ENCODE data around the gene RBM47.

The RBM47 gene

GRCh38 chr4:40622913-40623312, 6.8 kb downstream of the RBM47 start:
- DNase-seq: no peak

DNA sequence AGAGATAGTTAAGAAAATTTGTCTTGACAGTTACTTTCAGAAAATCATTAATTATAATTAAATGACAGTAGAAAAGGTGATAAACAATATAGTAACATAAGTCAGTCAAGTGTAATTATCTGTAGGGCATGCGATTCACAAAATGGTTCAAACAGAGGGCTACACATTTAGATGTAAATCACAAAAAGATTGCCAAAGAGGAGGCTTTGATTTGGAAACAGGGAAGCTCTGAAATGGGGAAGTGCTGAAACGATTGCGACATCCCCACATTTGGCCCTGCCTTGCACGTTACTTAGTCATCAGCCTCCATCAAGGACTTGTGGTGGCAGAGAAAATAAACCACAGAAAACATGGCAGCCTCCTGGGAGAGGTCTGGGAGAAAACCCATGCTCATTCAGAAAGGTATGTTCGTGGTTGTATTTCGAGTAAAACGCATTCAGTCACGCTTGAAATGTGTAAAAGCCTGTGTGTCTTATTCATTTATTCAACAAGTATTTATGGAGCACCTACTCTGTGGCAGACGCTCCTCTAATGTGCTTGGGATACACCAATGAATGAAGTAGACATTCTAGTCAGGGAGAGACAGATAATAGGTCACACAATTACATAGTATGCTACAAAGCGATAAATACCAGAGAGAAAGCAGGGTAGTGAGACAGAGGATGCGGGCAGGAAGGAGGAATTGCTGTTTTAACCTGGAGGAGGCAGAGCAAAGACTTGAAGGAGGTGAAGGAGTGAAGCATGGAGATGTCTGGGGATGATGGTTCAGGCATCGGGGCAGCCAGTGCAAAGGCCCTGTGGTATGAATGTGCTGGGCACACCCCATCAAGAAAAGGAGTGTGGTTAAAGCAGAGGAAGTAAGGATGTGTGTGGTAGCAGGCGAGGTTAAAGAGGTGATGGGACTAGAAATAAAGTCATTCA, 7.8 kb downstream of the RBM47 start:
- DNase-seq: no peak

DNA sequence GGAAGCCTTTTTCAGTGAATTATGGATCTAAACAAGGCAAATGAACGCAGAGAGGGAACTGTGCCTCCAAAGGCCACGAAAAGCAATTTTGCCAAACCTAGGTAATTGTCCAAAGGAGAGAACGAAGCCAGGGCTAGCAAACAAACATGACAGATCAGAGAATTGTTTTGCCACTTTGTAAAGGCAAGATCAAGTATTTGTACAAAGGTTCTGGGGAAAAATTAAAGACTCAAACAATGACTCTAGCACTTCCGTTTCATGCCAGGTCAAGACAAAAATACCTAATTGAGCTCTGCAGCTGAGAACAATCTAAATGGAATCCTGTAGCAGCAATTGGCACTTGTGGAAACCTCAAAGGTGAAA, 8.5 kb downstream of the RBM47 start:
- DNase-seq: no peak

DNA sequence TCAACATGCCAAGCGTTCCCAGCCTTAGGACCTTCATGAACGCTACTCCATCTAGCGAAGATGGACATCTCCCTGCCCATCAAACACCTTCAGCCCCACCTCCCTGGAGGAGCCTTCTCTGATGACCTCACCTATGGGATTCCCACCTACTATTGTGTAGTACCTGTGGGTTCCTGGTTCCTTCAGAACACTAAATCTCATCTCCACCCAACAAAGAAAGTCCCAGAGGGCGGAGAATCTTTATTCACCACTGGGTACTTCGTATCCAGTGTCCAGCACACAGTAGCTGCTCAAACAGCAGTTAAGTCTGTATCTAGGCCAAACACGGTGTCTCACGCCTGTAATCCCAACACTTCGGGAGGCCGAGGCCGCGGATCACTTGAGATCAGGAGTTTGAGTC, 10.1 kb downstream of the RBM47 start:
- DNase-seq: no peak

DNA sequence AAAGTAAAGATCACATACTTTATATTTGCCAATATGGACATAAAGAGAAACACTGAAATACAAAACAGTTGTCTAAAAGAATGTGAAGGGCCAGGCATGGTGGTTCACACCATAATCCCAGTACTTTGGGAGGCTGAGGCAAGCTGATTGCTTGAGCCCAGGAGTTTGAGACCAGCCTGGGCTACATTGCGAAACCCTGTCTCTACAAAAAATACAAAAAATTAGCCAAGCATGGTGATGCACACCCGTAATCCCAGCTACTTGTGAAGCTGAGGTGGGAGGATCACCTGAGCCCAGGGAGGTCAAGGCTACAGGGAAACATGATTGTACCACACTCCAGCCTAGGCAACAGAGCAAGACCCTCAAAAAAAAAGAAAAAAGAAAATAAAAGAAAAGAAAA, 11.8 kb downstream of the RBM47 start:
- no peak for DNase-seq

DNA sequence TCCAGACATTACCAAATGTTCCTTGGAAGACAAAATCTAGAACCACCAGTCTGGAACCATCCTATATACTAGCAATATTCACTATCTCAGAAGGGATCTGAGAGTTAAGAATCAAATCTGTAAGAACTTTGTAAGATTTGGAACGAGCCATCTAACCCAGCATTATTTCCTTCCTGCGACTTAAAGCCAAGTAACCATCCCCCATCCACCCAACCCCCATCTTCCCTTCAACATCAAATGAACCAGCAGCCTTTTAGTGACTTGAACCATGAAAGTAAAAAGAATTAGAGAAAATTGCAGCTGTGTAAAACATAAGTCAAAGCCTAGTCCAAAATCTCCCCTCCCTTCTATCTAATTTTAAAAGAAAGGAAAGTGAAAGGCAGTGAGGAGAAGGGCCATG, 15.6 kb downstream of the RBM47 start:
- no peak for DNase-seq

DNA sequence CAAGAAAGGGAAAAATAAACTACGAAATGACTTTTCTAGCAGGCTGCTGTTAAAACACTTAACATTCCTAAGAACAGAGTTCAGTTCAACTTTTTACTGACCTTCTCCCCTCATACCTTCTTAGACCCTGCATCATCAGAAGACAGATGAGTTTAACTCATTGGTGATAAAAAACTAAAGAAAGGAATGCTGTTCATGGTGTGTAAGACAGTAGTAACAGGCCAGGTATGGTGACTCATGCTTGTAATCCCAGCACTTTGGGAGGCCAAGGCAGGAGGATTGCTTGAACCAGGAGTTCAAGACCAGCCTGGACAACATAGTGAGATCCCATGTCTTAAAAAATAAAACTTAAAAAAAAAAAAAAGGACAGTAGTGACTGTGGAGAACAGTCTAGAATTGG, 16.2 kb downstream of the RBM47 start:
- no peak for DNase-seq

DNA sequence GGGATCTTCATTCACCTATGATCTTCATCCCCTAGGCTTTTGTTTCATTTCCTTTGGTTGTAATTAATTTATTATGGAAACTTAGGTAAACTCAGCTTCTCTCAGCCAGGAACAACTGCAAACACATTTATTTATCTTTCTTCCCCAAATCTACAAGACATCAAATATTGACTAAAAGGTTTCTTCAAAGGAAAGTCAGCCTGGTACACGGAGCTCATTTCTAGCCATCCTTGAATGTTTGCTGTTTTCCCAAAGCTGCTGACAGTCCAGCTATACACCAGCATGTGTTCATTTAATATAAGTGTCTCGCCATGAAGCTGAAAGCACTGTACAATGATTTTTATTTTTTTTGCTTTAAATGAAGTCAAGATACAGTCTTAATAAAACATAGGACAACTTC, 16.8 kb downstream of the RBM47 start:
- DNase-seq: no peak

- no peak for DNase-seq
Observed at GRCh38 chr4:40612283-40612682, 17.4 kb downstream of the RBM47 start.

DNA sequence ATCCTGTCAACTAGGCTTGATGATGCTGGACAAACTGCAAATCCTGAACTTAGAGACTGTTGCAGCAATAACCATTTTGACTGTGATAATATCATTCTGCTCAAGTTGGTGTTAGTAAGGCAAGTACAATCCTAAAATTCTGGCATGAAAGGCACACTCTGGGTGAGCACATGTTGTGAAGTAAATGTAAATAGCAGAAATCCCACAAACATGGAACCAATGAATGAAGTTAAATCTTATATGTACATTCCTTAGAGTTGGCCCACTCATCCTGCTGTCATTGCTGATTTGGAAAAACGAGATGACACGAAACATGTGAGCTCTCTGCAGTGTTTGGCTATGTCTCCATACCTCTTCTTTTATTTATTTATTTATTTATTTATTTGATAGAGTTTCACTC, 21.0 kb downstream of the RBM47 start:
- DNase-seq: no peak

GRCh38 chr4:40607221-40607620, 22.4 kb downstream of the RBM47 start:
- no peak for DNase-seq

GRCh38 chr4:40606239-40606767, 23.4 kb downstream of the RBM47 start:
- no peak for DNase-seq

GRCh38 chr4:40603281-40603680, 26.4 kb downstream of the RBM47 start:
- no peak for DNase-seq

DNA sequence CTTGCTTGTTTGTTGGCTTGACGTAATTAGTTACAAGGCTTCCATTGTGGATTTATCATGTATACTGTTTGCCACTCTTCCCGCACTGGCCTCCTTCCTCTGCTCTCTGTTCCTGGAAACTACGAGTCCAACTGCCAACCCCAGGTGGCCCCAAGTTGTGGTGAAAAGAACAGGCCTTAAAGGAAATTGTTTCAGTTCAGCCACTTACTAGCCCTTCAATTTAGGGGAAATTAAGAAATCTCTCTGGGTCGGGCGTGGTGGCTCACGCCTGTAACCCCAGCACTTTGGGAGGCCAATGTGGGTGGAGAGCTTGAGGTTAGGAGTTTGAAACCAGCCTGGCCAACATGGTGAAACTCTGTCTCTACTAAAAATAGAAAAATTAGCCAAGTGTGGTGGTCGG, 28.0 kb downstream of the RBM47 start:
- DNase-seq: no peak

GRCh38 chr4:40600850-40601249, 28.8 kb downstream of the RBM47 start:
- DNase-seq: no peak

DNA sequence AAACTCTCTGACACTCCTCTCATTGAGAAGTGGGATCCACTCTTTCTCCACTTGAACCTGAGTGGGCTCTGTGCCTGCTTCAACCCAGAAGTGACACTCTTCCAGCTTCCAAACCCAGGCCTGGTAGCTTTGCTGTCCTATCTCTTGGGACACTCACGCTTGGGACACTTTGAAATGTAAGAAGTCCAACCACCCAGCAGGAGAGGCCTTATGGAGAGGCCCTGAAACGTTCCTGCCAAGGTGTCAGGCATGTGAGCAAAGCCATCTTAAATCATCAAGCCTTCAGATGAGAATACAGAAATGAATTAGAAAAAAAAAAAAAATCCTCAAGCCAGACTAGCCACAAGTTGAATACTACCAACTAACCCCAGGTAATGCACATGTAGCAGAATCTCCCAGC, 30.2 kb downstream of the RBM47 start:
- no peak for DNase-seq

DNA sequence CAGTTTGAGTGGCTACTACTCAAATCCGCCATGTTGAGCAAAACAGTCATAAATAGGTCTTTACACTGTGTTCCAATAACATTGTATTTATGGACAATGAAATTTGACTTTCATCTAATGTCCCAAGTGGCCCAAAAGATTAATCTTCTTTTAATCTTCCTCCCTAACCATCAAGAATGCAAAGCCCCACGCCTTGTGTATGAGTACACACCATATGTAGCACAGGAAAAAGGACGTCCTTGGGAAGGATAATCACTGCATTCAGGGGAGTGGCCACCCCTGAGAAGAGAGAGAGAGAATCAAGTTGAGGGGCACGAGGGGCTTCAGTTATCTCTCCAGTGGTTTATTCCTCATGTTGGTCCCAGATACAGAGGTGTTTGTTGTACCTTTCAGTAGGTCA, 33.1 kb downstream of the RBM47 start:
- no peak for DNase-seq

- no peak for DNase-seq
Observed at GRCh38 chr4:40595981-40596380, 33.7 kb downstream of the RBM47 start.

DNA sequence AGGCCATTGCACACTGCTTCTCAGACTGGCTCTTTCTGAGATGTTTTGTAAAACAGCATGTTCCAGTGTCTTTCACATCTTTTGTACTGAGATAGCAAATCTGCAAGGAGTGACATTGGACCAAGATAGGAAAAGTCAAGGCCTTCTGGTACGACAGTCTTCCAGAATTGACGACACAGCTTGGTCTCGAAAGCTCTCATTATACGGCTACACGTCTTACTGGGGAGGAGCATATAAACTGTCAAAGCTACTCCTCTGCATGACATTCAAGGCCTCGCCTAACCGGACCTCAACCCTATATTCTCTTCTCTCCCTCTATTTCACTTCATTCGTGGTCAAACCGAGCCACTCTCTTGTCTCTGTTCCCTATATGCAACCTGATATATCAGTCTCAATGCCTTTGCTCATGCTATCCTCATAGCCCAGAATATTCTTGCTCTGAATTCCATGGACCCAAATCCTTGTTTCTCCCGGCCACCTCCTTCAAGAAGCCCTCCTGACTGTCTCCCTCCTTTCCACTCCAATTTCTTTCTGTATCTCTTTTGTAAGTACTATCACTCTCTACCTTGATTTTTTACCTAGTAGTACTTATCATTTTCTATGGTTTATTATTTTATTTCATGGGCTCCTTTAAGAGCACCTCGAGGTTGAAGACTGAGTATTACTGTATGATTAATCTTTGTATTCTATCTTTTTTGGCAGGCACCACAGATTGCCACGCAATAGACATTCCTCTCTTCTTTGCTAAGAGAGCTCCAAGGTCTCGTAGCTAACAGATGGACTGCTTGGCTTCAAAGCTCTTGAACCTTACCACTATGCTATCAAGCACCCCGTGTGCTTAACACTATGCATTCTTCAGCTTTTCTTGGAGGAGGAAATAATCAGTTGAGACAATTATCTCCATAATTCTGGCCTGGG, 35.1 kb downstream of the RBM47 start:
- no peak for DNase-seq

GRCh38 chr4:40592034-40592433, 37.6 kb downstream of the RBM47 start:
- no peak for DNase-seq

DNA sequence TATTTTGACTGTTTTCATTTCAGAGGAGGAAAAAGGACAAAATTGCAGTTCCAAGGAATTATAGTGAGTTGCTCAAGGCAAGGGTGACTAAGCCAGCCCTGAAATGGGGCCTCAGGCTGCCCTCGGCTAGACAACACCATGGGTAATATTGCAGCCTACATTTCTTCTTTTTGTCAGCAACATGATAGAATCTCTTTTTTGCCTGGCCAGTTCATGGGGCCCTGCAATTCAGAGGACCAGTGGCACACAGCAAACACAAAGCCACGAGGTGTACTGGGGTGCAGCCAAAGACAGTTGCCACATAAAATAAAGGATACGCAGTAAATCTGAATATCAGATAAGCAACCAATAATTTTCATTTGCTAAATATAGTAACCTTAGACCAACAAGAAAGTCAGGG, 41.8 kb downstream of the RBM47 start:
- no peak for DNase-seq

DNA sequence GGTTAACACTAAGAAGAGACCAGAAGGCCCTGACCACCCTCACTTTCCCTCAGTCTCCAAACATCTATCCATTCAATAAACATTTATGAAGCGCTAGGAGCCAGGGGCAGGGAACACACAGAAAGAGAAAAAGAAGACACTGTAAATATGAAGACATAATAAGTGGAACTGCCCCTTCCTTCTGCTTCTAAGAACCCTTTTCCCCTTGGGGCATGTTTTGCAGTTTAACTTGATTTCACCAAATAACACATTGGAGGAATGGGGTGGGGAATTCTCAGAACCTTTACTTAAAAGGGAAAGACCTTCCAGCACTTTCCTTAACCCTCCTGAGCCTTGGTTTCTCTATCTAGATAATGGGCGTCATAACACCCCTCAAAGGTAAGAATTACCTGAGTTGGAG, 42.3 kb downstream of the RBM47 start:
- no peak for DNase-seq

GRCh38 chr4:40586729-40587128, 42.9 kb downstream of the RBM47 start:
- DNase-seq: no peak

DNA sequence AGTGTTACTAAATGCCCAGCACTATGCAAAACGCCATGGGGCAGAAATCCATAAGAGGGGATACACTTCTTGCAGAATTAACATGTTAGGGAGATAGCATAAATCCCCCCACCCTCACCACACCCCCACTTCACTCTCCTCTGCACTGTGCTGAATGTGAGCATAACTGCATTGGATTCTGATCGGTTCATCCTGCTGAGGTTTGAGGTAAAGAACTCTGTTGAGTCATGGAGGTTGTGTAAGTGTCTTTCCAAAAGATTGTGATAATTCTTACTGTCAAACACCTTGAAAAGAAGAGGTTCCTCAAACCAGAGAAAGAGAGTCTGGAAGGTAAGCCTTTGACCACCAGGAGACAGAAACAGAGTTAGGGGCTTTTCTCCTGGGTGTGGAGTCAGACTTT, 43.6 kb downstream of the RBM47 start:
- no peak for DNase-seq
